ENCODE data around the gene SAMSN1.

The SAMSN1 gene

DNA sequence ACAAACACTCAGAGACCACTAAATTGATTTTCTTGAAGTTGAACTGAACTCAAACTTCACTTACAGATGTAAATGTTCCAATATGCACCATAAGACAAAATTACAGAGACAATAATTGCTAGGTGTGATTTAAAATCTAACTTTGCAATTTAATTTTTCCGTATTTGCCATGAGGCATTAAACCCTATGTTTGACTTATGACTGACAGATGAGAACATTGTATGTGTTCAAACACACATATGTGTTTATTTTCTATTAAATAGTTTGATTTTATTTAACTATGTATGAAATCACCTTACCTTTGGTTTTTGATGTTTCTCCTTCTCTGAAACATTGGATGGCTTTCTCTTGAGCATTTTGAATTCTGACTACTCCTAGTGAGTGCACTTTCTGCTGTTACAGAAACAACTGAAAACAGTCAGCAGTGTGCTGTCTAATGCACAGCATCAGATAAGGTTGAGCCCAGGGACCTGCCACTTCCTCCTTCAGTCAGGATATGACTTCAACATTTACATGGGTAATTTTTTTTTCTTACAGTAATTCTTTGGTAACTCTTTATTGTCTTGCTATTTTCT is at the start of gene SAMSN1:
Gene SAMSN1, minus strand, starts transcription at position 410 of the 575 bp plus-strand sequence. Its CDS starts 54 bp downstream, at position 356.
- DNase-seq: no peak

DNA sequence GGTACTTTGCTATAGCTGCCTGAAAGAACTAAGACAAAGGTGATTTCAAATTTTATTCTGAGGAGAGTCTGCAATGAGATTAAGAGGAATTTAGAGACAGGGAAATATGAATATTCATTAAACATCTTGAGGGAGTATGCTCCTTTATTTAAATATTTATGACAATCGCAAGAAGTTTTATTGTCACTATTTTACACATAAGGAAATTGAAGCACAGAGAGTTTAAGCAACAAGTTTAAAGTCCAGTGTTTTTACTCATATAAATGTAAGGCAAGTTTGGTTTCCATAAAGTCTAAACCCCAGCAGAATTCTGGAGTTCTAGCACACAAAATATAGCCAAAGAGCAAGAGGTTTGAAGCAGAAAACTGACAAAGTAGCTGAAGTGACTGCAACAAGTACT is 49.3 kb upstream of the SAMSN1 start:
- DNase-seq: no peak

DNA sequence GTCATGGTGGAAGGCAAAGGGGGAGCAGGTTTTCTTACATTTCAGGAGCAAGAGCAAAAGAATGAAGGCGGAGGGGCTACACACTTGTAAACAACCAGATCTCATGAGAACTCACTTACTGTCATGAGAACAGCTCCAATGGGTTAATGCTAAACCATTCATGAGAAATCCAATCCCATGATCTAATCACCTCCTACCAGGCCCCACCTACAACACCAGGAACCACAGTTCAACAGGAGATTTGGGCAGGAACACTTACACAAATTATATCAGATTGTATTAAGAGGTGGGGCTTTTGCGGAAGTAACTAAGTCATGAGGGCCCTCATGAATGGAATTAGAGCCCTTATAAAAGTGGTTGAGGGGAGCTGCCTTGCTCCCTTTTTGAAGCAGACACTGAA is 48.9 kb upstream of the SAMSN1 start:
- DNase-seq: no peak

DNA sequence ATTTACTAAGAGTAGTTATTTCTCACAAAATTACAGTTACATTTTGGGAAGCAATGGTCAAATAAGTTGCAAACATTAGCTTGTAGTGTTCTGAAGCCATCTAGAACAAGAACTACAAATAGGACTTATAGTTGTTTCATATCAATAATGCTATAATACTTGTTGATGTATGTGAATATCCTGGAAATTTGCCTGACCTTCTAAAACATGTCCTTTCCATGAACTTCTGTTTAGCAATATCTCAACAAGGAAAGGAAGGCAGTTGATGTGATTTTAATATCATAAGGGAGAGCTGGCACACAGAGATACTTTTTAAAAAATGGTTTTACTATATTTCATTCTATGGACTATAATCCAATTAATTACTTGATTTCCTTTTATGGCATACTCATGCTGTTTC is 47.1 kb upstream of the SAMSN1 start:
- no peak for DNase-seq

DNA sequence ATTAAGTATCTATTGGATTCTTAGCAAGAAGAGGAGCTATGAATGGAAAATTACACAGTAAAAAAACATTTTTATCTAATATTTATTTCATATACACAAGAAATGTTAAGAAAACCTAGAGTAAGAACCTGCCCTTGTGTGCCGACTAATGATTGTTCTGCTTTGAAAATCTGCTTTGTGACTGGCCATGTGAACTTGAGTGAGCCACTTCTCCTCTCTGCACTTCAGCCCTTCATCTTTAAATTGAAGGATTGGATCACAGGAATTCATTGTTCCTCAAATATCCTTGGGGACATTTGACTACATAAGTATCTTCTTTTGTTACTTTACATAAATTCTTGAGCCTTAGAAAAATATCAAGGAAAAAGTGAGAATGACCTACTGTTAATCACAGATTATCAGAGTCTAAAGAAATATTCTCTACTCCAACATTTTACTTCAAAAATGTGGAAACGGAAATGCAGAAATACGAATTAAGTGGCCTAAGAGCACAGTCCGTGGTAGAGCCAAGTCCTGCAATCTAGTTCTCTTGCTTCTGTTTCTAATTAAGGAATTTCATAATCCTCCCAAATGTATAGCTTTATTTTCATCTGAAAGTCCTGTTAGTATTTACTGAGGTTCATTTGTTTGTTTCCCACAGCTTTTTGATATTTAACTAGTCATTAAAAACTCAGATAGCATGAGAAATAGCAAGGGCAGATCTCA is 46.3 kb upstream of the SAMSN1 start:
- DNase-seq: no peak

DNA sequence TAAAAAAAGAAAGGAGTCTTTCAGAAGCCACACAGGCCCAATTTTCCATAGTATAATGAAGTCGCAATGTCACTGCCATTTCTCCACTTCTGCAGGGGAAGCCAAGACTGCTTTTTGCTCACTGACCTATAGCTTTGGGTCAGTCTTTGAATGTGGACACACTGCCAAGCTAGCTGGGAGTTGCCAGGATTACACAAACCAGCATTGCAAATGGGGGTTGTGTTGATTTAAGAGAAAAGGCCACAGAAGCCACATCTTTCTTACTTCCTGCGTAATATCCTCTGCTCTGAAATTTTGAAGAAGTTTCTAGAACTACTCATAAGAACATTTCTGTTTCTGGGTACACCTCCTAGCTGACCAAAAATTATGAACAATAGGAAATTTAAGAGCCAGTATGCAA is 45.8 kb upstream of the SAMSN1 start:
- no peak for DNase-seq

DNA sequence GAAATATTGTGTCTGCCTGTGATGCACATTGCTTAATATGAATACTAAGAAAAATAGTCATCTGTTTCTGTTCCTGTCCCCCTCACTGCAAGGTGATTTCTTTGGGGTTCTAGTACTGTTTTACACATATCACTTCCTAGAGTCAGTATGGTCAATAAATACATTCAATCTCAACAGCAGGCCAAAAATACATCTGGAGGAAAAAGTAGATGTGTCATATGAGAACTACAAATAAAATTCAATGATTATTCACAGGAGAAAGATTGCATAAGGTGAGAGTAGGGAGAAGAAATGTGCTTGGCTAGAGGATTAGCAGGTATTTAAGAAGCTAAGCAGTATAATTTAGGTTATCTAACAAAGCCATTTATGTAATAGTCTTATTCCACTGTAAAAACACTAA is 45.3 kb upstream of the SAMSN1 start:
- DNase-seq: no peak

DNA sequence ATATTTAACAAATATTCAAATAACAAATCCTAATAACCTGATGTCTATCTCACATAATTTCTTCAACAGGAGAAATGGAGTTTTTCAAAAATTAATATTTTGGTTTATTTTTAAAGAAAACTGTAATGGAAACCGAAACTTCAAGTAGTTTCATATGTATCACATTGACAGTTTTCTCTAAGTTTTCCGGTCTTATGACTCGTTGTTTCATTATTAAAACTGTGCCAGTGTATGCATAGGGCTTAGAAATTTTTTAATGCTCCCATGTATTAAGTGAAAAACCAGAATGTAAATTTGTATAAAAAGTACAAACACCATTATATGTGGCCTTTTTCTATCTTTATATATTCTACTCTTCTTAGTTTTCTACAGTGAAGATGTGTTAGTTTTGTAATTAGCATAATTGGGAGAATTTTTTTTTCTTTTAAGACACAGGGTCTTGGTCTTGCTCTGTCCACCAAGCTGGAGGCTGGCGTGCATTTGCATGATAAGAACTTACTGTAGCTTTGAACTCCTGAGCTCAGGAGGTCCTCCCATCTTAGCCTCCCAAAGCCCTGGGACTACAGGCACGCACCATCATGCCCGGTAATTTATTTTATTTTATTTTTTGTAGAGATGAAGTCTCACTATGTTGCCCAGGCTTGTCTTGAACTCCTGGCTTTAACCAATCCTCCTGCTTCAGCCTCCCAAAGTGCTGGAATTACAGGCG is 43.9 kb upstream of the SAMSN1 start:
- no peak for DNase-seq

DNA sequence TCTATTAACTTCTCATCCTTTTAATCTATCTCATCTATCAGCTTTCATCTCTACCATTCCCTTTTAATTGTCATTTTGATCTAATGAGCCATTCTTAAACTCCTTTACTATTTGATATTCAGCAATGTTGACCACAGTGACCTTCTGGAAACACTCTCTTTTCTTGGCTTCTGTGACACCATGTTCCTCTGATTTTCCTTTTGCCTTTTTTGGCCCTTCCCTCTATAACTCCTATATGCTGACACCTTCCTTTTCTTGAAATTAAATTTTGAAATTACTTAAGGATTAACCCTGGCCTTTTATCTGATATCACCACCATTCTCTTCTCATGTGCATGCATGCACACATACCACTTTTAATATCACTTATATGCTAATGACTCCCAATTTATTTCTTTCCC is 41.2 kb upstream of the SAMSN1 start:
- DNase-seq: no peak

DNA sequence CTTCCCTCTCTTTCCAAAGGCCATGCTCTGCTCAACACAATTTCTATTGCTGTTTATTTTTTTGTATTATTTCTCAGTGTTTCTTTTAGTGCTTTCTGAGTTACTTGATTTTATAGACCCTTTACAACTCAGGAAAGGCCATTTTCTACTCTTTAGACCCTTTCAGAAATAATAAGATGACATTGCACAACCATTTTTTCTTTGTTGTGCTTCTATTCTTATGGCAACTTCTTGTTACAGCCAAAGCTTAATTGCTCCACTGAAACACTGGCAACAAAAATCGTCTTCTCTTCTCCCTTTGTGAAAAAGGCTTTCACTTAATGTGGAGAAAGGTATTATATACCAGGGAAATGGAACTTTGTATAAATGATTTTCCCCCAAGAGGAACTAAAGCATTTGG is 39.0 kb upstream of the SAMSN1 start:
- no peak for DNase-seq

DNA sequence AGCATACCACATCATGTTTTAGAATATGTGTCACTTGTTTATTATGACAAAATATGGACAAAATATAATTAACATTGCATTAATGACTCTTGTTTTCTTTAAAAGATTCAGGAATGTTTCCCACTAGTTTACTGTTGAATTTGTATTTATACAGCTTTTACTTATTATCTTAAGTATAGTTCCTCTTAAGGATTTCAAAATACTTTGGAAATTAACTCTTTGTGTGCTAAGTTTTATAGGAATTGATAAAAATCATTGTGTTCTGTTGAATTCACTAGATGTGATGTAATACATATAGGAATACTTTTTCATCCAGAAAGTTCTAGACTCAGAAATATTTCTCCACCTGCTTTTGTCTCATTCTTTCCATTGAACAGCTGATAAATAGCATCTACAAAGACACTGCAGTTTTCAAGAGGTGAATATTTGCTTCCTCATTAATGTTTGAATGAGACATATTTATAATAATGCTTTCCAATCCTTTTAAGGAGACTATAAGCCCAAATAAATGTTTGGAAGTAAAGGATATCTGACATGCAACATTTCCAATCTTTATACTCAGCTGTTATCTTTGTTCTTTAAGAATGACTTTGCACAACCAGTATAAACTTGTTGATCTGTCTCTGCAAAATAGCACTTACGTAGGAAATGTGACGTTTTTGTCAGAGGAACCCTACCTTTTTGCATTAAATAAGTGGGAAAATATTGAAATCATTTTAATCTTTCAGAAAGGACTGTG is 38.4 kb upstream of the SAMSN1 start:
- no peak for DNase-seq

DNA sequence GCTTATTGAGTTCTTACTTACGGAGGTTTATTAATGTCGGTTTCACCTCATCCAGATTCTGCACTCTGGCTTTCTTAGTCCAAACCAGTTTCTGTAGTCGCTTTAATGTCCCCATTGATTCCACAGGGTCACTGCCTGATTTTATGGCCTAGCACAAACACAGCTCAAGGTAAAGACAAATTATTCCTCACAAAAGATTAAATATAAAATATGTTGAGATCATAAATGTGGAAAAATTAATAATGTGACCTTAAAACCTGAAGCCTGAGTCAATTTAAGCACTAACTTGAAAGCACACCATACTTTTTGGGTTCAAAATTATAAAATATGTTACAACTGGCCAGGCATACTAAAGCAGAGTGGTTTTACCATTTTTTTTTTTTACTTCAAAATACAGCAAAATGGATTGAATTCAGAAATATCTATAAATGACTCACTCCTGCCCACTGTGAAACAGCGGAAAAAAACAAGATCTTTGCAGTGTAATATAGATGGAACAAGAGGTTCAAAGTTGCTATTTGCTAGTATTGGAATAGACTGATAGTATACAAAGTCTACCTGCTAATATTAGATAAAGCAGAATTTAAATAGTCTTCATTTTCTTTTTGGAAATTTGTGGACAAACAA is 37.6 kb upstream of the SAMSN1 start:
- DNase-seq: no peak

DNA sequence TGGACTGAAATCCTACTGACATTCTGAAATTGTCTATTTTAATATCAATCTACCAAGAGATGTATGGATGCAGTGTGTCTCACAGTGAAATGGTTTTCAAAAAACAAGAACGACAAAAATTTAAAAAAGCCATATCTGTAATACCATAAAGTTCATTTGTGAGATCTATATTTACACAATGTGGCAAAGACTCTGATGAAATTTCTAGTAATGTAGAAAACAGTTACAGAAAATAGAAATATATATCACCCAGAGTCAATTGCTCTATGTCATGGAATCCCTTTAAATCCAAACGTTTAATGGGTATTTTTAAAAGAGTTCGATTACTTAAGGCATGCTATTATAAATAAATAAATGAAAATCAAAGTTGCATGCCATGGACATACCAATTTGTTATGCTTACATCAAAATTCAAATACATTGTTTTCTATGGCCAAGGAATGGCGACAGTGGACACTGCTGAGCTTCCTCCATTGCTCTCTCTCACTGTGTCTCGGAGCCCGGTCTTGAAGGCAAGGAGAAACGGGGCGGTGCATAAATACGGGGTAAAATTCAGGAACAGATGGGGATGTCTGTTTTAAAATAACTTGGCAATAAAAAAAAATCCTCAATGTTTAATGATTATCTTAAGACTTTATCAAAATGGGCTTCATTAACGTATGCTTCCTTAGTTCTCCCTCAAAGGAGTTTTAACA is 37.0 kb upstream of the SAMSN1 start:
- DNase-seq: no peak

DNA sequence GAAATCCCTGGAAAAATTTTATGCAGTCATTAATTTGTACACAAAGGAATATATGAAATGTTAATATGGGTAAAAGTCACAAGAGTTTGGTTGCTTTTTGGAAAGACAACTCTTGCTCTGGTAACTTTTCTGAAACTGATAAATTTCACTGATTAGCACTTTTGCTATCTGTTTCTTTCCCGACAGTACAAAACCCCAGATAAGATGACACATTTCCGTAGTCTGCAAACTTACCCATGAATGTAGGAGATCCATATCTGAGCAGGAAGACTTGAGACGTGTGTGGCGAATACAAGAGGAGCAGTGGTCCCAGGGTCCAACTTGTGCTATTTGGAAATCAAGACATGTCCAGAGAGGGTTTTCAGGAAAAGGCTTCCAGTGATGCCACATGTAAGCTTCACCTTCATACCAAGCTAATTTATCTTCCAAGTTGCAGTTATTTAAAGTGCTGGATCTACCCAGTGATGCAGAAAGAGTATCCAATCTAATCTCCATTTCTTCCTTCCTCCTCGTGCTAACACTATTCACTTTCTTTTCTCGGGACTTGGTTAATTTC is 35.9 kb upstream of the SAMSN1 start:
- no peak for DNase-seq

DNA sequence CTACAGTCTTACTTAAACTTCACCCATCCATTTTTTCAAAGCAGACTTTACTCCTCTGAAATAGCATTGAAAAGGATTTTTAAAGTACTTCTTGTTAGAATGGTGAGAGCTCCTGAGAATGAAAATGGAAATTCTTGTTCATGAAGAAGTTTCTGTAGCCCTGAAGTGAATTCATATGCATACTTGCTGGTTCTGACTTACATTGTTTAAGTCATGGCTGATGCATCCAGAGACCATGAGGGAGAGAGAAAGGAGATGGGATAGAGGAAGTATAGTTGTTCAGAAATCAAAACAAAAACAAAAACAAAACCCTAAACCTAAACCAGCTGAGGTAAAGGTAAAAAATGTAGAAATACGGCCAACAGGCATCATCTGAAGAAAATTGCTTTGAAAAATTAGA is 27.1 kb upstream of the SAMSN1 start:
- no peak for DNase-seq

DNA sequence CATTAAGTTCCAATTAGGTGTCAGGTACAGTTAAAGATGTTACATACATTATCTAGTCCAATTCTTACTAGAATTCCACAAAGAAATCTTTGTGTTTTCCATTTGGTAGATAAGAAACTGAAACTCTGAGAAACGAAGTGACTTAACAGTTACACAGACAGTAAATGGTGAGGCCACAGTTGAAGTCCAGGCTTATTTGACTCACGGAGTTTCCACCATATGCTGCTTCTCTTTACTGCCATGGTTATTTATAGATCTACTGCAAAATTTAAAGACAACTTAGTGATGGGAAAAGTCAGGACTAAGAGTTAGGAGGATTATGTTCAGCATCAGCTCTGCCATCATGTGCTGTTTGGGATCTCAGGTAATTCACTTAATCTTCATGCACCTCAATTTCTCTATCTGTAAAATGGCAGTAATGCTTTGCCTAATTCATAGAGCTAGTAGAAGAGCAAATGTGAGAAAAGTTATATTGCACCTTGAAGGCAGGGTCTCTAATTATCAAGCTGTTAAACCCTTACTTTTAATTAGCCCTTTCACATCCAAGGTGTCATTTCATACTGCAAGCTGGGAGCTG is 26.2 kb upstream of the SAMSN1 start:
- no peak for DNase-seq

DNA sequence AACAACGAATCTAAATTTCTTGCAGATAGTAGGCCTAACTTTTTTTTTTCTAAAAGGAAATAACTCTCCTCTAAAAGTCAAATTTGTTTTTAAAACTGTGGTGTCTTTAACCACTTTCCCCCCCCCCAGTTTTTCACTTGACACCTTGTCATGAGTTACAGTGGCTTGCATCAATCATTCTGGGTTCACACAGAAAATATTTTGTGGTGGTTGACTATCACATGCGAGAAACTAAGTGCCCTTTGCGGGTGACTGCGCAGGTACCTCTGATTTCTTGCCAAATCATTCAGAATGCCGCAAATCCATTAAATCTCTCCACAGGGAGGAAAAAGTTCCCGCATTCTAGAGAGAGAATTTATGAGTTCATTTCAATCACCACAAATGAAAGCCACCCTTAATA is 23.8 kb upstream of the SAMSN1 start:
- DNase-seq: no peak

DNA sequence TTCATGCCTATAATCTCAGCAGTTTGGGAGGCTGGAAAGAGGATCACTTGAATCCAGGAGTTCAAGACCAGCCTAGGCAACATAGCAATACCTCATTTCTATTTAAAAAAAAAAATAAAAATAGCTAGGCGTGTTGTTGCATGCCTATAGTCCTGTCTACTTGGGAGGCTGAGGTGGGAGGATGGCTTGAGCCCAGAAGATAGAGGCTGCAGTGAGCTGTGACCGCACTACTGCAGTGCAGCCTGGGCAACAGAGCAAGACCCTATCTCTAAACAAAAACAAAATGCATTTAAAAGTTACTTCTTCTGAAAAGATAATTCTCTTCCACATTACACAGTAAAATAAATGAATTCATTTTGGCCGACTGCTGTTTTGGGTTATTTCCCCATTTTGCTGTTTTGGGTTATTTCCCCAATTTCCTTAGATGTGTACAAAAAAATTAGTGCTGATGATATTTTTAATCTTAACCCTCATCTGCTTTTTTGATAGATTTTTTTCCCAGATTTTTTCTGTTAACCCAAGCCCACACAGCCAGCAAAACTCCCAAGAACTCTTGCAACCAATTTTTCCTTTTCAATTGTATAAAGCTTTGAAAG is 23.0 kb upstream of the SAMSN1 start:
- no peak for DNase-seq

DNA sequence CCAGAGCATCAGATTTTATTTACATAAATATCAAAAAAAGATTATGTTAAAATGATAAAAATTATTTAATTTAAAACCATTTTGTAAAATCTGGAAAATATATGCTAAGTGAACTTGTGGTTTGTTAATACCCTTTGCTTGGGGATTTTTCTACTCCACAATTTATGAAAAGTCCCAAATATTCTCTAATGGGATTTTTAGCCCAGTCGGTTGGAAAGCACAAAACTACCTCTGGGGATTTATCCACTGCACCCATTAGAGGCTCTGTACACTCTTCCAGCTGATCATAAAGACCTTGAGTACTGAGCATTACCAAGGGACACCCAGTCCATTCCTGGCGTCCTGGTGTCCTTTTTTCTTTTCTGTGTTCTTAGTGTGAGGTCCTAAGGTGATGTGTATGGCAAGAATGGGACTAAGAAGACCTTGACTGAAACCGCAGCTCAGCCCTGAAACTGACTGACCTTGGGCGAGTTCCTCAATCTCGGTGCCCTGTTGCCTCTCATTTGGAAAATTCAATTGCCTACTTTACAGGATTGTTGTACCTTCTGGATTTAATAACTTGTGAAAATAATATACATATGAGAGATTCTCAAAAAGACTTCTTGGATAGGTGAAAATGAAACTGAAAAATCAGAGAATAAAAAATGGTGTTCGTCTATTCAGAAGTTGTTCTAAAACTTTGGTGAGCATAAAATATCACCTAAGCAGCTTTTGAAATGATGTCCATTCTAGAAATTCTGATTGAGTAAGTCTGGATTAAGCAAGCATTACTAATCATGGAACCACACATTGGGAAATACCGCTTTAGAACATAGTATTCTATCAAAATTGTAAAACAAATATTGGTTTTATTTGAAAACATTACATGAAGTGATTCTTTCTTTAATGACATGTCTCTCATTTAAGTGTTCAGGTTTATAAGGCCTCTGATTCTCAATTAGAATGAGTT is 21.5 kb upstream of the SAMSN1 start:
- DNase-seq: no peak

DNA sequence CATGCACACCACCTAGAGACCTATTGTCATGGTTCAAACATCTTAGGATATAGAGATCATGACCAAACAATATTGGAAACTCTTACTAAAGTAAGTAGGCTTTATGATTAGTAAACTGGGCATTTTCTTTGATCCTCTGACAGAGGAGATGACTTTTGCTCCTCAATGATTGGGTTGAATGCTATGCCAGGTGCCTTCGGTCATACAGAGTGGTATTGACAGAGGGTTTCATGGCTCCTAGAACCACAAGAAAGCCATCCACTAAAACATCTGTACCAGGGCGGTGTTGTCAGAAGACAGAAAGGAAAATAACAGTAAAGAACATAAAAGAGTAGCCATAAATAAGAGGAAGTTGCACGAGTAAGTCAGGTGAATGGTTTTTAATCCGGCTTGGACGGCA is 20.8 kb upstream of the SAMSN1 start:
- DNase-seq: no peak
